Progenitor cell of endocrine pancreas (in vitro differentiated cells): ENCODE data around the gene ZFPM1. TPM values are rescaled to one million over a fixed set of nuclear protein-coding genes. Genes with fewer than 3 reads are reported as not detected.

Experiments
- DNase-seq: peaks from one replicate; pipeline ENCODE4 v3.0.0; 2021; ENCODE audit warnings: low spot score; ENCODE audit not compliant: unreplicated experiment
- H3K27ac Mint-ChIP-seq: 2 replicates; pipeline ENCODE4 v1.8.0; 2021; ENCODE audit warnings: mild to moderate bottlenecking, moderate library complexity, mixed read lengths
- H3K27me3 Mint-ChIP-seq: 2 replicates; pipeline ENCODE4 v1.8.0; 2021; ENCODE audit warnings: mixed read lengths
- H3K36me3 Mint-ChIP-seq: 2 replicates; pipeline ENCODE4 v1.8.0; 2022; ENCODE audit warnings: mixed read lengths; ENCODE audit not compliant: insufficient read depth
- H3K4me1 Mint-ChIP-seq: 2 replicates; pipeline ENCODE4 v1.8.0; 2021; ENCODE audit warnings: low read depth, mixed read lengths
- H3K4me3 Mint-ChIP-seq: 2 replicates; pipeline ENCODE4 v1.8.0; 2021; ENCODE audit warnings: low read depth, mild to moderate bottlenecking, moderate library complexity, mixed read lengths
- H3K9me3 Mint-ChIP-seq: 2 replicates; pipeline ENCODE4 v1.8.0; 2021; ENCODE audit warnings: low read depth, mixed read lengths
- CTCF ChIP-seq: fragments of 200-600 bp; sonication (generic); IDR thresholded peaks from one replicate; pipeline ENCODE4 v1.5.0; 2021; ENCODE audit warnings: antibody characterized with exemption, mild to moderate bottlenecking; ENCODE audit not compliant: unreplicated experiment
- total RNA-seq: library from RNA; stranded (reverse); gene quantifications from 2 replicates; pipeline ENCODE4 v1.2.1, GENCODE V29; 2021

The ZFPM1 gene
- total RNA-seq, 1 donor from 2014 or later = 90.6 TPM

- peak; percentile 21 for TF ChIP-seq CTCF
- DNase-seq = no peak
- Mint-ChIP-seq H3K4me3 (no peak overlapping the region), H3K4me1 (peaks cover 20% of the 10 kb centered on the region), H3K27me3 (no peaks in the 10 kb centered on the region), H3K9me3 (no peaks in the 10 kb centered on the region), H3K27ac (peak overlapping the region; percentile 45), H3K36me3 (peaks cover 7% of the 10 kb centered on the region)
Measured at GRCh38 chr16:88495268-88495772, 42.2 kb downstream of the ZFPM1 start.

- peaks cover 4% of the 10 kb centered on the region for H3K36me3 Mint-ChIP-seq
- H3K4me3 Mint-ChIP-seq = no peak overlapping the region
- H3K9me3 Mint-ChIP-seq = no peaks in the 10 kb centered on the region
- H3K27me3 Mint-ChIP-seq = no peaks in the 10 kb centered on the region
- no peak for TF ChIP-seq CTCF
- peaks cover 17% of the 10 kb centered on the region for H3K4me1 Mint-ChIP-seq
- DNase-seq = no peak
- H3K27ac Mint-ChIP-seq = peak overlapping the region; percentile 83
Measured at GRCh38 chr16:88497561-88498462, 44.7 kb downstream of the ZFPM1 start.

- Mint-ChIP-seq H3K4me1 (peaks cover 21% of the 10 kb centered on the region), H3K27ac (peak overlapping the region; percentile 83), H3K9me3 (no peaks in the 10 kb centered on the region), H3K36me3 (peaks cover 4% of the 10 kb centered on the region), H3K27me3 (no peaks in the 10 kb centered on the region), H3K4me3 (no peak overlapping the region)
- no peak for TF ChIP-seq CTCF
- no peak for DNase-seq
Measured at GRCh38 chr16:88498576-88499208, 45.6 kb downstream of the ZFPM1 start.

- Mint-ChIP-seq H3K36me3 (peaks cover 2% of the 10 kb centered on the region), H3K27ac (peak overlapping the region; percentile 5), H3K27me3 (no peaks in the 10 kb centered on the region), H3K4me1 (peaks cover 26% of the 10 kb centered on the region), H3K9me3 (no peaks in the 10 kb centered on the region), H3K4me3 (no peak overlapping the region)
- no peak for DNase-seq
- no peak for TF ChIP-seq CTCF
Measured at GRCh38 chr16:88499292-88499691, 46.2 kb downstream of the ZFPM1 start.

GRCh38 chr16:88499836-88500251 is 46.8 kb downstream of the ZFPM1 start:
- Mint-ChIP-seq H3K27ac (no peak overlapping the region), H3K9me3 (no peaks in the 10 kb centered on the region), H3K4me3 (no peak overlapping the region), H3K4me1 (peaks cover 28% of the 10 kb centered on the region), H3K27me3 (no peaks in the 10 kb centered on the region), H3K36me3 (peaks cover 2% of the 10 kb centered on the region)
- no peak for DNase-seq
- TF ChIP-seq CTCF = no peak
